PC-3 (cell line): ENCODE results near the gene RNF146. TPM values are rescaled to one million over a fixed set of nuclear protein-coding genes. Genes with fewer than 3 reads are reported as not detected.

Experiments used
- ATAC-seq: fragments of 200-7000 bp; cut with Tn5 transposase; 2 replicates; pipeline ENCODE4 v1.9.1; 2020; ENCODE audit warnings: mild to moderate bottlenecking, moderate library complexity
- BruUV-seq: library from RNA; stranded (reverse); fragments of 400-500 nt; replicated peaks from 2 replicates; lab custom pipeline; 2021; lab: Mats Ljungman, UMichigan
- CTCF ChIA-PET: fragments of 300-600 bp; sonication (Branson Sonifier 250); formaldehyde crosslinking; loops from one replicate; lab custom pipeline; 2022; ENCODE audit warnings: antibody characterized with exemption; lab: Charles Lee
- POLR2A ChIA-PET: fragments of 300-600 bp; sonication (Branson Sonifier 250); formaldehyde crosslinking; loops from one replicate; lab custom pipeline; 2022; ENCODE audit warnings: antibody characterized with exemption; ENCODE audit not compliant: unreplicated experiment; lab: Charles Lee
- DNase-seq: peaks from one replicate; pipeline ENCODE4 v3.0.0-alpha.2; 2015
- H2AFZ ChIP-seq: fragments of 300-600 bp; sonication (generic); 2 replicates; pipeline ENCODE4 v1.6.0; 2016; ENCODE audit warnings: antibody characterized with exemption, low read length
- H3F3A ChIP-seq: fragments of 300-600 bp; sonication (generic); one replicate; pipeline ENCODE4 v1.6.0; 2017; ENCODE audit warnings: antibody characterized with exemption, low read length, control low read depth, mild to moderate bottlenecking; ENCODE audit not compliant: unreplicated experiment
- H3K27ac ChIP-seq: fragments of 300-600 bp; sonication (generic); 2 replicates; pipeline ENCODE4 v1.5.1; 2016; ENCODE audit warnings: mild to moderate bottlenecking, low read length
- H3K27me3 ChIP-seq: fragments of 300-600 bp; sonication (generic); 2 replicates; pipeline ENCODE4 v1.6.1; 2016; ENCODE audit warnings: low read length, mixed read lengths
- H3K36me3 ChIP-seq: fragments of 300-600 bp; sonication (generic); 2 replicates; pipeline ENCODE4 v1.6.1; 2016; ENCODE audit warnings: low read depth, mixed run types, low read length, mixed read lengths
- H3K4me1 ChIP-seq: fragments of 300-600 bp; sonication (generic); 2 replicates; pipeline ENCODE4 v1.5.1; 2016; ENCODE audit warnings: low read length; ENCODE audit not compliant: insufficient read depth
- H3K4me2 ChIP-seq: fragments of 300-600 bp; sonication (generic); 2 replicates; pipeline ENCODE4 v1.6.0; 2016; ENCODE audit warnings: low read length
- H3K4me3 ChIP-seq: fragments of 300-600 bp; sonication (generic); 2 replicates; pipeline ENCODE4 v1.5.1; 2016; ENCODE audit warnings: mild to moderate bottlenecking, low read length, mixed read lengths
- H3K79me2 ChIP-seq: fragments of 300-600 bp; sonication (generic); 2 replicates; pipeline ENCODE4 v1.6.1; 2017; ENCODE audit warnings: low read length, mixed read lengths
- H3K9ac ChIP-seq: fragments of 300-600 bp; sonication (generic); 2 replicates; pipeline ENCODE4 v1.6.0; 2016; ENCODE audit warnings: mild to moderate bottlenecking, low read length
- H3K9me2 ChIP-seq: fragments of 300-600 bp; sonication (generic); replicated peaks from 2 replicates; pipeline ENCODE4 v1.6.1; 2016; ENCODE audit warnings: mixed run types, low read length, mixed read lengths
- H3K9me3 ChIP-seq: fragments of 300-600 bp; sonication (generic); 2 replicates; pipeline ENCODE4 v1.6.1; 2016; ENCODE audit warnings: low read length, mixed read lengths
- H4K20me1 ChIP-seq: fragments of 300-600 bp; sonication (generic); 2 replicates; pipeline ENCODE4 v1.6.1; 2016; ENCODE audit warnings: low read length, mixed read lengths
- EZH2 ChIP-seq: fragments of 300-600 bp; sonication (generic); IDR thresholded peaks from one replicate; pipeline ENCODE4 v1.6.1; 2017; ENCODE audit warnings: antibody characterized with exemption, mild to moderate bottlenecking, low read length; ENCODE audit not compliant: unreplicated experiment
- EZH2phosphoT487 ChIP-seq: fragments of 300-600 bp; sonication (generic); IDR thresholded peaks from 2 replicates; pipeline ENCODE4 v1.6.1; 2018; ENCODE audit warnings: mild to moderate bottlenecking, antibody characterized with exemption, low read length, borderline replicate concordance
- intact Hi-C: fragments of 100-400 bp; cut with micrococcal nuclease; formaldehyde crosslinking; loops from 2 replicates; pipeline ENCODE4 v1.9.0; 2023
- total RNA-seq: library from RNA; depleted of rRNA; stranded (reverse); fragments of >200 nt; gene quantifications from 2 replicates; pipeline ENCODE4 v1.2.3, GENCODE V29; 2014
- TF ChIP-seq, protein P1 (sequence below): fragments of 300-600 bp; sonication (generic); conservative IDR thresholded peaks from 2 replicates; pipeline ENCODE4 v1.5.1; 2017; ENCODE audit warnings: antibody characterized with exemption, low read depth, mild to moderate bottlenecking, low read length

RNF146 gene
- total RNA-seq, 1 experiment from 2014 or later, result 11.6 TPM

DNA sequence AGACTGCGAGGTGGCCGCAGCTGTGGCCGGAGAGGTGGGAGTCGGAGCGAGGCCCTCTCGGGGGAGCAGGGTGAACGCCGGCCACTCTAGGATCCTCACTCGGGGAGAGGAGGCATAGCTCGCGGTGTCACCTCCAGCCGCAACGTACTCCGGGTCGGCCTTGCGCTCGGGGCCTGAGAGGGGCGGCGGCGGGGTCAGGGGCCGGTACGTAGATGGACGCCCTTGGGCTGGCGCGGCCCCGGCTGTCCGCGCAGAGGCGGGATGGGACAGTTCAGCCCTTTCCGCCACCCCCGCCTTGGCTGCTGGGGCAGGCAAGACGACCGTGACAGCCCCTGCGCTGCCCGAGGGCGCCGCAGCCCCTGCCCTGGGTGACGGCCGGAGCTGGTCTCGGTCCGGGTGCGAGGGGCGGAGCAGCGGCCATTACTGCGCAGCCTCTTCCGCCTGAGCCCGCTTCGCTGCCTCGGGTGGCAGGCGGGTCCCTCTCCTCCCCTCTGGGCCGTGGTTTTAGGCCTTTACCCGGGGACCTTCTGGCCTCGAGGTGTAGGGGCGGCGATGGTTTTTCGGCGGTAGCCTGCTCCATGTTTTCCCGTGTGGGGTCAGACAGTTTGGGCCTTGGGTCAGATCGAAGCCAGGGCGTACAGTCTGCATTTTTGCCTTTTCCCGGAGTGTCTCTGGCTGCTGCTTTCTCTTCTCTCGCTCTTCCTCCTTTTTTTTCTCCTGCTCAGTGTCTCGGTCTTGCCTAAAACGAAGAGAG, 405 bp downstream of the RNF146 start:
- Histone ChIP-seq H3K9me3 (no peaks in the 10 kb centered on the region), H3K79me2 (peaks cover 52% of the 10 kb centered on the region), H3K27ac (peak overlapping the region; percentile 70), H2AFZ (peak overlapping the region; percentile 96), H3K27me3 (no peaks in the 10 kb centered on the region), H3F3A (no peaks in the 10 kb centered on the region), H3K4me2 (peak overlapping the region; percentile 90), H3K4me3 (peak overlapping the region; percentile 97), H3K36me3 (no peaks in the 10 kb centered on the region), H3K9me2 (no peaks in the 10 kb centered on the region), H3K9ac (peak overlapping the region; percentile 85), H4K20me1 (0 out of 2 replicates have a peak, but pooled peaks cover 8% of the 10 kb centered on the region), H3K4me1 (0 out of 2 replicates have a peak, but pooled peaks cover 8% of the 10 kb centered on the region)
- TF ChIP-seq EZH2phosphoT487, result no peak
- TF ChIP-seq EZH2, result no peak
- TF ChIP-seq, protein P1, sequence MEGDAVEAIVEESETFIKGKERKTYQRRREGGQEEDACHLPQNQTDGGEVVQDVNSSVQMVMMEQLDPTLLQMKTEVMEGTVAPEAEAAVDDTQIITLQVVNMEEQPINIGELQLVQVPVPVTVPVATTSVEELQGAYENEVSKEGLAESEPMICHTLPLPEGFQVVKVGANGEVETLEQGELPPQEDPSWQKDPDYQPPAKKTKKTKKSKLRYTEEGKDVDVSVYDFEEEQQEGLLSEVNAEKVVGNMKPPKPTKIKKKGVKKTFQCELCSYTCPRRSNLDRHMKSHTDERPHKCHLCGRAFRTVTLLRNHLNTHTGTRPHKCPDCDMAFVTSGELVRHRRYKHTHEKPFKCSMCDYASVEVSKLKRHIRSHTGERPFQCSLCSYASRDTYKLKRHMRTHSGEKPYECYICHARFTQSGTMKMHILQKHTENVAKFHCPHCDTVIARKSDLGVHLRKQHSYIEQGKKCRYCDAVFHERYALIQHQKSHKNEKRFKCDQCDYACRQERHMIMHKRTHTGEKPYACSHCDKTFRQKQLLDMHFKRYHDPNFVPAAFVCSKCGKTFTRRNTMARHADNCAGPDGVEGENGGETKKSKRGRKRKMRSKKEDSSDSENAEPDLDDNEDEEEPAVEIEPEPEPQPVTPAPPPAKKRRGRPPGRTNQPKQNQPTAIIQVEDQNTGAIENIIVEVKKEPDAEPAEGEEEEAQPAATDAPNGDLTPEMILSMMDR, result no peak
- ATAC-seq, result peak; percentile 72
- BruUV-seq, result no TSS peak
- intact Hi-C loops, result loop anchor here (5.0 kb wide), 3 partner anchors 60 to 135 kb away; no protein-coding TSS in a partner anchor
- ChIA-PET POLR2A (interaction anchor here (0.6 kb wide), 1 partner anchor 1316 kb away, joined by 3 read pairs; no protein-coding TSS in a partner anchor), CTCF (interaction anchor here (0.6 to 1.3 kb wide), 9 partner anchors 20 to 1646 kb away, joined by 4 to 16 read pairs (median 8); no protein-coding TSS in a partner anchor)
- peak; percentile 30 for DNase-seq

DNA sequence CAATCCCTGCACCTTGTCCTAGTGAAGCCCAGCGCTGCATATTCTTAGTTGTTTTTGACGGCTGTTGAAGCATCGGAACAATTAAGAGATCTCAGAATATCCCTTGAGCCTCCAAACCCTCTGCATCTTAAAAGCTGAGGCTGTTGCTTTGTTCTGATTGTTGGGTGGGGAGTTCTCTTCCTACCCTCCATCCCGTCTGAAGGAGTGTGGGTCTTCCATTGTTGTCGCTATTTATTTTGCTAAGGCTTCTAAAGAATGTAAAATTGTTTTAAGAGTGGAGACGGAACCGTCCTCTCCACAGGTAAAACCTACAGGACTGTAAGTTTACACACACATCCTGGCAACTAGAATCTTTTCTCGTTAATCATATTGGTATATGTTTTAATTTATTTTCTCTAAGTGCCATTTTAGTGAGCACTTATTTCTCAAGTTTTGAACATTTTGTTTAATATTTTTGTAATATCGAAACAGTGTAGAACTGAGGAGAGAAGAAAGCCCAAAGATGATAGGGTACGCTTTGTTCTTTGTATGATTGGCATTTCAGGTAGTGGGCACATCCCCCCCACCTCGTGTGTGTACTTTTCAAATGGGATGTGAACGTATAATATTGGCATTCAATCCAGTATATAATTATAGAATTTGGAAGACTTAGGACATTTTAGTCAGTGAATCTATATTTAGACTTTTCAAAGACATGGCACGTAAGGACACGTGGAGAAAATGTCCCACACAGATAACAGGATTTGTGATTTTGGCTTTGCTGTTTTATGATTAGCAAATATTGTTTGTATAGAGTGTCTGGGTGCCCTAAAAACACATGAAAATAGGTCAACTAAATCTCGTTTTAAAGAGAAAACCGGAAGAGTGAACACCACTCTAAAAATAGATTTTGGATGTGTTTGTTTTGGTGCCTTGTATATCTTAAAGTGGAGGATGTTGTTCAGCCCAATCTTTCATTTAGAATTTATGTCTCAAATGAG, 1.3 kb downstream of the RNF146 start:
- TF ChIP-seq EZH2, result no peak
- no peak for TF ChIP-seq EZH2phosphoT487
- TF ChIP-seq, protein P1, result no peak
- Histone ChIP-seq H3K4me2 (peak overlapping the region; percentile 90), H3K9ac (peak overlapping the region; percentile 85), H3K36me3 (no peaks in the 10 kb centered on the region), H4K20me1 (0 out of 2 replicates have a peak, but pooled peaks cover 8% of the 10 kb centered on the region), H3F3A (no peaks in the 10 kb centered on the region), H2AFZ (peak overlapping the region; percentile 96), H3K4me3 (peak overlapping the region; percentile 97), H3K27me3 (no peaks in the 10 kb centered on the region), H3K9me3 (no peaks in the 10 kb centered on the region), H3K9me2 (no peaks in the 10 kb centered on the region), H3K4me1 (0 out of 2 replicates have a peak, but pooled peaks cover 8% of the 10 kb centered on the region), H3K79me2 (peaks cover 60% of the 10 kb centered on the region), H3K27ac (peak overlapping the region; percentile 70; the same call in 1 of the 2 replicates)
- POLR2A ChIA-PET, result no interaction called here
- peak; percentile 3; the same call in 1 of the 2 replicates for ATAC-seq
- BruUV-seq, result TSS peak; percentile 35
- CTCF ChIA-PET, result interaction anchor here (0.6 kb wide), 1 partner anchor 78 kb away, joined by 3 read pairs; no protein-coding TSS in a partner anchor
- intact Hi-C loops, result loop anchor here (5.0 kb wide), 3 partner anchors 61 to 136 kb away; no protein-coding TSS in a partner anchor
- DNase-seq, result peak; percentile 4
